BJ (cell line): ENCODE data around the gene PPHLN1. TPM values are rescaled to one million over a fixed set of nuclear protein-coding genes. Genes with fewer than 3 reads are reported as not detected.

Experiments used
- CTCF ChIA-PET: fragments of 350-600 bp; formaldehyde crosslinking; extraction: SDS; loops from one replicate; lab custom pipeline; 2021; ENCODE audit warnings: antibody characterized with exemption, inconsistent platforms; lab: Yijun Ruan, JAX
- POLR2A ChIA-PET: fragments of 300-600 bp; sonication (Branson Sonifier 250); formaldehyde crosslinking; extraction: SDS; loops from one replicate; lab custom pipeline; 2021; ENCODE audit warnings: antibody characterized with exemption; lab: Charles Lee
- DNase-seq: peaks from one replicate; pipeline ENCODE4 v3.0.0-alpha.2; 2011; ENCODE audit warnings: low read depth
- H3K27me3 ChIP-seq: 2 replicates; pipeline ENCODE4 v1.6.0; 2011; ENCODE audit warnings: low read length; ENCODE audit not compliant: control insufficient read depth, insufficient read depth
- H3K36me3 ChIP-seq: 2 replicates; pipeline ENCODE4 v1.5.1; 2011; ENCODE audit warnings: low read length; ENCODE audit not compliant: control insufficient read depth, insufficient read depth
- H3K4me3 ChIP-seq: 2 replicates; pipeline ENCODE4 v1.5.1; 2011; ENCODE audit warnings: low read depth, mild to moderate bottlenecking, control low read depth, low read length
- polyA plus RNA-seq: library from polyadenylated mRNA; depleted of rRNA; stranded (reverse); fragments of >200 nt; gene quantifications from 2 replicates; pipeline ENCODE4 v1.2.3, GENCODE V29; 2011; rRNA removed
- small RNA-seq: library from RNA; depleted of rRNA; stranded (forward); fragments of <200 nt; gene quantifications from one replicate; pipeline ENCODE3, GENCODE V24; 2012; ENCODE audit warnings: low replicate concordance, low read depth; ENCODE audit not compliant: insufficient read length
- TF ChIP-seq, protein P1 (sequence below): IDR thresholded peaks from 2 replicates; pipeline ENCODE4 v1.5.1; 2011; ENCODE audit warnings: low read depth, mild to moderate bottlenecking, control low read depth, inconsistent platforms, low read length, moderate library complexity; ENCODE audit not compliant: insufficient read depth

The PPHLN1 gene
- polyA plus RNA-seq, 1 experiment: 29.1 TPM

DNA sequence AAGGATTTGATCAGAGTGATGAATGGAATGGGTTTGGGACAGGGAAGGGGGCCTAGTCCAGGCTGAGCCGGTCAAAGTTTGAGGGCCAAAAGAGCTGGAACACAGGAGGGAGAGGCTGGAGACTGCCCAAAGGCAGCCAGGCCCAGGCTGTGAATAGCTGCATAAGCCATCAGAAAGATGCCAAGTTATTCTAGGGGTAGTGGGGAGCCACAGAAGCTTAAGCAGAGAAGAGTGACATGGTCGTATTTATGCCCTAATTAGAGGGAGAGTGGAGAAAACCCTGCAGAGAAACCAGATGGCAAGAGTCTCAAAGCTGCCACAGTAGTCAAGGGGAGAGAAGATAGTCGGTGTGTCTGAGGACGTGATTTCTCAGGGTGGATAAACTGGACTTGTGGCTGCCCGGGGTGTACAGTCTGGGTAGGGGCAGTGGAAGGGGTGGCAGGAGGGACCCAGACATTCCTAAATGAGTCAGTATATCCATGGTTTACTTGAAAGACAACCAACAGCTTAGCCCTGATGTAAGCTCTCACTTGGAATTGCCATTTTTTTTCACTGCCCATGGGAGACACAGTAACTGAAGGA lies 164.4 kb downstream of the PPHLN1 start:
- no peaks in the 10 kb centered on the region for H3K27me3 ChIP-seq
- no peaks in the 10 kb centered on the region for H3K36me3 ChIP-seq
- H3K4me3 ChIP-seq: no peak overlapping the region
- POLR2A ChIA-PET: interaction anchor here (0.6 kb wide), 1 partner anchor 54 kb away, joined by 5 read pairs; no protein-coding TSS in a partner anchor
- DNase-seq: no peak
- TF ChIP-seq, protein P1, sequence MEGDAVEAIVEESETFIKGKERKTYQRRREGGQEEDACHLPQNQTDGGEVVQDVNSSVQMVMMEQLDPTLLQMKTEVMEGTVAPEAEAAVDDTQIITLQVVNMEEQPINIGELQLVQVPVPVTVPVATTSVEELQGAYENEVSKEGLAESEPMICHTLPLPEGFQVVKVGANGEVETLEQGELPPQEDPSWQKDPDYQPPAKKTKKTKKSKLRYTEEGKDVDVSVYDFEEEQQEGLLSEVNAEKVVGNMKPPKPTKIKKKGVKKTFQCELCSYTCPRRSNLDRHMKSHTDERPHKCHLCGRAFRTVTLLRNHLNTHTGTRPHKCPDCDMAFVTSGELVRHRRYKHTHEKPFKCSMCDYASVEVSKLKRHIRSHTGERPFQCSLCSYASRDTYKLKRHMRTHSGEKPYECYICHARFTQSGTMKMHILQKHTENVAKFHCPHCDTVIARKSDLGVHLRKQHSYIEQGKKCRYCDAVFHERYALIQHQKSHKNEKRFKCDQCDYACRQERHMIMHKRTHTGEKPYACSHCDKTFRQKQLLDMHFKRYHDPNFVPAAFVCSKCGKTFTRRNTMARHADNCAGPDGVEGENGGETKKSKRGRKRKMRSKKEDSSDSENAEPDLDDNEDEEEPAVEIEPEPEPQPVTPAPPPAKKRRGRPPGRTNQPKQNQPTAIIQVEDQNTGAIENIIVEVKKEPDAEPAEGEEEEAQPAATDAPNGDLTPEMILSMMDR: no peak
- CTCF ChIA-PET: interaction anchor here (1.0 to 2.4 kb wide), 3 partner anchors 8 to 79 kb away, joined by 3 to 13 read pairs (median 6); no protein-coding TSS in a partner anchor

Small RNAs within 50 kb of the gene (small RNA-seq; reads per million reads assigned to genes)
- gene MIR7851 (not detected), gene RF00019 (not detected), gene RF00090 (not detected), gene RNU6-249P (not detected)

Other genes starting within 250 kb of the PPHLN1 start
- gene GXYLT1, start 181.3 kb upstream of the PPHLN1 start, polyA plus RNA-seq: 3.8 and 8.5 TPM in 2 replicates
- 10.0 and 16.0 TPM in 2 replicates for gene YAF2, start 87.9 kb upstream of the PPHLN1 start, polyA plus RNA-seq
- 48.2 and 65.5 TPM in 2 replicates for gene ZCRB1, start 73 bp upstream of the PPHLN1 start, polyA plus RNA-seq